Measurements from ENCODE around the gene FOXL3.
"Not testable (repeated sequence)": the region's sequence is repeated elsewhere in the genome, so short reads cannot be mapped to it uniquely, and the experiment has no call there.

Gene FOXL3

DNA sequence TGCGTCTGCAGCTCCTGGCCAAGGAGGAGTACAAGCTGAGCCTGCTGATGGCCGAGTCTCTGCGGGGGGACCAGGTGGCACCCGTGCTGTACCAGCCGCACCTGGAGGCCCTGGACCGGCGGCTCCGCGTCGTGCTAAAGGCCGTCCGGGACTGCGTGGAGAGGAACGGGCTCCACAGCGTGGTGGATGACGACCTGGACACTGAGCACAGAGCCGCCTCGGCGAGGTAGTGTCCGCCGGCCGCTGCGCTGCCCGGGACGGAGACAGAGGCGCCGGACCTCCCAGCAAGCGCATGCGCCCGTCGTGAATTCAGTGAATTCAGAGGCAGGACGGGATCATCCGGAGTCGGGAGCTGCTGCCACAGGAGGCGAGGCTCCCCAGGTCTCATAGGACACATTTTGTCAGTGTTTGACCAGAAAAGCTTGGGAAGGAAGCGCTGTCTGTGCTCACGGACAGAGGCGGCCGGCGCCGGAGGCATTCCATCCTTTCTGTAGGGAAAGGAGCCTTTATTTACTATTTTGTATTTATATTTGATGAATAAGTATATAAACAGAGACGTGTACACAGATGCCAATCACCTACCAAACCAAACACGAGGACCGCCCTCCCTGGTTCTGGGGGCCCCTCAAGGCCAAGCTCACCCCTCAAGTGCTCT is 30.1 kb upstream of the FOXL3 start:
- Mint-ChIP-seq H3K9me3 (peaks cover 11% of the 10 kb centered on the region), H3K36me3 (peaks cover 4% of the 10 kb centered on the region), H3K27ac (no peak overlapping the region), H3K27me3 (peaks cover 3% of the 10 kb centered on the region), H3K4me1 (peaks cover 12% of the 10 kb centered on the region), H3K4me3 (no peak overlapping the region)
- ATAC-seq (ENCODE audit: low read depth): no peak
- DNase-seq (ENCODE audit: low spot score in 2 of 2): no peak

DNA sequence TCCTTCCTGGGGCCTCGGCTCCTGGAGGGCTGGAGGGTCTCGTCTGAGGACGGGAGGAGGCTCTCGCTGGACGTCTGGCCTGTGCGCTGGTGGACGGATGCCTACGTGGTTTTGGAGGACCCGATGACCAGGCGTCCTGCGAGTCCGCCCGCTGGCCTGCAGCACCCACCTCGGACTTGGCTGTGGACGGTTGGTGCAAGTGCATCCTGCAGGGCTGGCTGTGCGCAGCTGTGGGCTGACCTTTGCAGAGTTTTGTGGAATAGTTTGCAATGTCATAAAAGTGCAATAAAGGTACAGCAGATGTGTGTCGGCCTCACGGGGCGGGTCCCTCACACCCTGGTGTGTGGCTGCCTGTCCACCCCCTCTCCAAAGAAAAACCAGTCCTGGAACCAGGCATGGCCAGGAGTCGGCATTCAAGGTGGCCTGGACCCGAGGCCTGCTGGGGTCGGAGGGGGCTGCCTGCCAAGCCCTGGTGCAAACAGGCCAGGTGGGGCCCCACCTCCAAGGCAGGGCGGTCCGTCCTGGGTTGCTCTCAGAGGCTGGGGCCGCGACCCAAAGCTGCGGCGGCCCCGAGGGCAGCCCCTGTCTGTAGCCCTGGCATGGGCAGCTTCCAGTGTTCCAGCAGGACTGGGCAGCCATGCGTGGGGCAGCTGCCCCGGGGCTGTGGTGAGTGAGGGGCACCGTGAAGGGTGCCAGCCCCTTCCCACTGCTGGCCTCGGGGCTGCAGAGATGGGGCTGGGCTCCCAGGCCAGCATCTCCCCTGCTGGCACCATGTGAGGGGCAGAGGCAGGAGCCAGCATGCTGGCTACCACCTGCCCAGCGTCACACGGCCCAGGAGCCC is 29.3 kb upstream of the FOXL3 start:
- H3K4me1 Mint-ChIP-seq: peaks cover 12% of the 10 kb centered on the region
- H3K4me3 Mint-ChIP-seq: no peak overlapping the region
- ATAC-seq (ENCODE audit: low read depth) (no peak), DNase-seq (ENCODE audit: low spot score in 2 of 2) (no peak)
- peaks cover 11% of the 10 kb centered on the region for H3K9me3 Mint-ChIP-seq
- H3K36me3 Mint-ChIP-seq: peaks cover 4% of the 10 kb centered on the region
- no peak overlapping the region for H3K27ac Mint-ChIP-seq
- H3K27me3 Mint-ChIP-seq: peaks cover 3% of the 10 kb centered on the region

DNA sequence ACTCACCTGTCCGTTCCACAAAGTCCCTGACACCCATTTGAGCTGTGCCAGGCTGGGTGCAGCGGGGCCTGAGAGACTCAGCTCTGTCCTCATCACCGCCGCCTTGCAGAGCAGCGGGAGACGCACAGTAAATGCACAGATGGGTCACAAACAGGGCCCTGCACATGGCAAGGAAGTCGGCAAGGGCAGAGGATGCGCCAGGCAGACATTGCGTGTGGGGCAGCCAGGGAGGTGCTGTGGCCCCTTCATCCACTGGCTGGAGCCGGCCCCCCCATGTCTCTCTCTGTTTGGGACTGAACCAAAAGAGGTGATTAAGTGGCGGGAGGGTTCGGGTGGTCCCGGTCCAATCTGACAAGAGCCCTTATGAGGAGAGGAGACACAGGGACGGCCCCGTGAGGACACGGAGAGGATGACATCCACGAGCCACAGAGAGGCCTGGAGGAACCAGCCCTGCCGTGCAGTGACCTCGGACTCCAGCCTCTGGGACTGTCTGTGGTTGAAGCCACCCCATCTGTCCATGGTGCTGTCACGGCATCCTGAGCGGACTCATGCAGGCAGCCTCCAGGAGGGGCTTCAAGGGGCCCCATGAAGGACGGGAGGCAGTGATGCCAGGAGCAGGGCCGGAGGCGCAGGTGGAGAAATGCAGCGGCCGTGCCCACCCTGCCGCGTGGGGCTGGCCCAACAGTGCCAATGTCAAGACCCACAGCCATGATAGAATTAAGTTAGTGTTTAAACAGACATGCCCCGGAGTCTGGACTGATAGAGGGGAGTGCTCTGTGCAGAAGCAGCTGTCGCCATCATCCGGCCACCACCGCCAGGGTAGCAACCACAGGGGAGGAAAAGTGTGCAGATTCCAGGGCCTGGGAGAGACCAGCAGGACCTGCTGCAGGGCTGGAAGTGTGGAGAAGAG is 28.4 kb upstream of the FOXL3 start:
- Mint-ChIP-seq H3K4me3 (peak overlapping the region; percentile 46), H3K4me1 (peaks cover 12% of the 10 kb centered on the region), H3K9me3 (peaks cover 11% of the 10 kb centered on the region), H3K36me3 (peaks cover 4% of the 10 kb centered on the region), H3K27me3 (peaks cover 3% of the 10 kb centered on the region), H3K27ac (no peak overlapping the region)
- ATAC-seq (ENCODE audit: low read depth) (no peak), DNase-seq (ENCODE audit: low spot score in 2 of 2) (no peak)

DNA sequence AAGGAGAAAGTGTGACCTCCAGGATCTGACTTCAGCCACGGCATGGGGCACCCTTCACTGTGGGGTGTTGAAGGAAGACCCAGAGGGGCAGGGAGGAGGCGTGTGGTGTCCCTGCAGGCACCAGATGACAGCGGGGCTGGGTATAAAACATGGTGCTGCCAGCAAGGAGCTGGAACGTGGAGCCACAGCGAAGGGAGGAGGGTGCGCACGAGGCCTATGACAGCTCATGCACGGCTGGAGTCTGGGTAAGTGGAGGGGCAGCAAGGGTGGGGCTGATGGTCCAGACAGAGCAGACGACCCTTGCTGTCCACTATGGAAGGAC is 27.8 kb upstream of the FOXL3 start:
- Mint-ChIP-seq H3K27ac (no peak overlapping the region), H3K36me3 (peaks cover 4% of the 10 kb centered on the region), H3K4me3 (peak overlapping the region; percentile 46), H3K9me3 (peaks cover 11% of the 10 kb centered on the region), H3K4me1 (peaks cover 12% of the 10 kb centered on the region), H3K27me3 (peaks cover 3% of the 10 kb centered on the region)
- ATAC-seq (ENCODE audit: low read depth) (no peak), DNase-seq (ENCODE audit: low spot score in 2 of 2) (no peak)

DNA sequence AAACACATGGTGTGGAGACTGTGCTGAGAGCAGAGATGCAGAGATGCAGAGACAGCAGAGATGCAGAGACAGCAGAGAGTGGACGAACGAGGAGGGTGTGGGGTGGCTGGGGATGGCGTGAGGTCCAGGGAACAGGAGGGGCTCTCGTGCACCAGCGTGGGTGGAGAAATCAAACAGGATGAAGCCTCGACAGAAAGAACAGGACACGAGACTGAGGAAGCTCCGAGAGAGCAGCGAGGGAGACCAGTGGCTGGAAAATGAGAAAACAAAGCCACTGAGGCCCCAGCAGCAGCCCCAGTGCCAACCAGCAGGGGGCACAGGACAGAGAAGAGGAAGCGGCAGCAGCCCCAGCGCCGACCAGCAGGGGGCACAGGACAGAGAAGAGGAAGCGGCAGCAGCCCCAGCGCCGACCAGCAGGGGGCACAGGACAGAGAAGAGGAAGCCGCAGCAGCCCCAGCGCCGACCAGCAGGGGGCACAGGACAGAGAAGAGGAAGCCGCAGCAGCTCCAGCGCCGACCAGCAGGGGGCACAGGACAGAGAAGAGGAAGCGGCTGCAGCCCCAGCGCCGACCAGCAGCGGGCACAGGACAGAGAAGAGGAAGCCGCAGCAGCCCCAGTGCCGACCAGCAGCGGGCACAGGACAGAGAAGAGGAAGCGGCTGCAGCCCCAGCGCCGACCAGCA is 27.2 kb upstream of the FOXL3 start:
- Mint-ChIP-seq H3K4me3 (peak overlapping the region; percentile 46), H3K4me1 (peaks cover 12% of the 10 kb centered on the region), H3K9me3 (peaks cover 11% of the 10 kb centered on the region)
- ATAC-seq (ENCODE audit: low read depth); H3K27ac Mint-ChIP-seq; H3K27me3 Mint-ChIP-seq; H3K36me3 Mint-ChIP-seq: not testable (repeated sequence)
- DNase-seq (ENCODE audit: low spot score in 2 of 2): peak; percentile 40 to 52

DNA sequence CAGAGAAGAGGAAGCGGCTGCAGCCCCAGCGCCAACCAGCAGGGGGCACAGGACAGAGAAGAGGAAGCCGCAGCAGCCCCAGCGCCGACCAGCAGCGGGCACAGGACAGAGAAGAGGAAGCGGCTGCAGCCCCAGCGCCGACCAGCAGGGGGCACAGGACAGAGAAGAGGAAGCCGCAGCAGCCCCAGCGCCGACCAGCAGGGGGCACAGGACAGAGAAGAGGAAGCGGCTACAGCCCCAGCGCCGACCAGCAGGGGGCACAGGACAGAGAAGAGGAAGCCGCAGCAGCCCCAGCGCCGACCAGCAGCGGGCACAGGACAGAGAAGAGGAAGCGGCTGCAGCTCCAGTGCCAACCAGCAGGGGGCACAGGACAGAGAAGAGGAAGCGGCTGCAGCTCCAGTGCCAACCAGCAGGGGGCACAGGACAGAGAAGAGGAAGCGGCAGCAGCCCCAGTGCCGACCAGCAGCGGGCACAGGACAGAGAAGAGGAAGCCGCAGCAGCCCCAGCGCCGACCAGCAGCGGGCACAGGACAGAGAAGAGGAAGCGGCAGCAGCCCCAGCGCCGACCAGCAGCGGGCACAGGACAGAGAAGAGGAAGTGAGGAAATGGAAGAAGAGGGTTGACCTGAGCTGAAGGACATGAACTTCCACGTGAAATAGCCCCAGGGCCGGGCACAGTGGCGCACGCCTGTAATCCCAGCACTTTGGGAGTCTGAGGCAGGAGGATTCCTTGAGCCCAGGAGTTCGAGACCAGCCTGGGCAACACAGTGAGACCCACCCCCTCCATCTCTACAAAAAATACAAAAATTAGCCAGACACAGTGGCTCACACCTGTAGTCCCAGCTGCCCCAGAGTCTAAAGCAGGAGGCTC is 26.3 kb upstream of the FOXL3 start:
- DNase-seq (ENCODE audit: low spot score in 2 of 2) (peak; percentile 33 to 54), ATAC-seq (ENCODE audit: low read depth) (peak; percentile 49)
- H3K4me3 Mint-ChIP-seq, H3K27me3 Mint-ChIP-seq, H3K36me3 Mint-ChIP-seq, H3K27ac Mint-ChIP-seq: not testable (repeated sequence)
- Mint-ChIP-seq H3K9me3 (peaks cover 11% of the 10 kb centered on the region), H3K4me1 (peaks cover 12% of the 10 kb centered on the region)

DNA sequence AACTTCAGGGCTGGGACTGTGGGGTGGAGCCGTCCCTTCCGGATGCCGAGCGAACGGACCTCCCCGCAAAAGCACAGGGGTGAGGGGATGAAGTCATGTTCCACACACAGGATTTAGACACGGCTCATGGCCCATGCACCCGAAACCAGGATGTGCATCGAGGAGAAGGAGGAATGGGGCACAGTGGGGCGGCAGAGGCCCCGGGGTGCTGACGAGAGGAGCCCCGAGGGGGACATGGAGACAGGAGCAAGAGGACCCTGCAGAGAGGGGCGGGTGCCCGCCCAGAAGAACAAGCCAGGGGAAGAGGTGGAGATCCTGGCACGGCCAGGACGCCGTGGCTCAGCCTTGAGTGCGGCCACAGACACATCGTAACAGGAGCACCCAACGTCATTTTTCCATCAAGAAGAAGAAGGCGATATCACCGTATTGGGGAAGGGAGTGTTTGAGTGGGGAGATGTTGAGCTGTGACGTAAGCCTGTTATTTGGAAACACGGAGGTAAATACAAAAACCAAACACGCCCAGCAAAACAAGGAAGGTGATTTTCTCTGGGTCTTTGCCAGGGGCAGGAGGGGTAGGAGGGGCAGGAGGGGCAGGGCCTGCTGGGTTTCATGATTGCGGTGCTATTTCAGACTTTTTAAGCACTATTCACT is 25.3 kb upstream of the FOXL3 start:
- no peak overlapping the region for H3K4me3 Mint-ChIP-seq
- peaks cover 9% of the 10 kb centered on the region for H3K4me1 Mint-ChIP-seq
- no peak overlapping the region for H3K27ac Mint-ChIP-seq
- DNase-seq (ENCODE audit: low spot score in 2 of 2): no peak
- ATAC-seq (ENCODE audit: low read depth): no peak
- no peaks in the 10 kb centered on the region for H3K27me3 Mint-ChIP-seq
- peaks cover 11% of the 10 kb centered on the region for H3K9me3 Mint-ChIP-seq
- H3K36me3 Mint-ChIP-seq: peaks cover 4% of the 10 kb centered on the region

DNA sequence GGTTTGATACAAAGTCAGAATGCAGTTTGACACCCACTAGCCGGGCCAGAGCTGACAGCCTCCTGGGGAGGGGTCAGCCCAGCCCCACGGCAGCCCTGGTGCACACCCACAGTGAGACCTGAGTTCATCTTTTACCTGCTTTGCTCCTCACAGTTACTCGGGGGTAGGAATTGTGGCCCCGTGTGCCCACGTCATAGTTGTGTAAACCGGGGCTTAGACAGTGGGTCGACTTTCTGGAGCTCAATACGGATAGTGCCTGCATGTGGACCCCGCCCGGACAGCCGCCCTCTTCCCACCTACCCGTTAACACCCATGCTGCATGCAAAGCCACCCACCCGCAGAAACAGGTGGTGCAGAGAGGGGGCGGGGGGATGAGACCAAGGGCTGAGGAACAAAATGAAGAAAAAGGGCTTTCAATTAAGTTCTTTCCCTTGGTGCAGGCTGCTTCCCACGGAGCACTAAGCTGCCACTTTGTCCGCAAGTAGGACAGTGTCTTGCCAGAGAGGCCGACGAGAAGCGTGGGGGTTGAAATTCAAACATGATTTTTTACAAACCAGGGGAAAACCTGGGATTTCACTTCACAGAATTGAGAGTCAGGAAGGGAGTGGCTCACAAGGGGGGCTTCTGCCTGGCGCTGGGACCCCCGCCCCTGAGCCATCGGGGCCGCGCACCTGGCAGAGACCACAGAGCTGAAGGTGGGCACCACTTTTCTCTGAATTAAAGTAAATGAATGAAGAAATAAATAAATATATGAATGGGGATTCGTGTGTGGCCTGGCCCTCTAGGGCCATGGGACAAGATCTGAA is 24.6 kb upstream of the FOXL3 start:
- no peak for DNase-seq (ENCODE audit: low spot score in 2 of 2)
- no peaks in the 10 kb centered on the region for H3K27me3 Mint-ChIP-seq
- no peak overlapping the region for H3K27ac Mint-ChIP-seq

DNA sequence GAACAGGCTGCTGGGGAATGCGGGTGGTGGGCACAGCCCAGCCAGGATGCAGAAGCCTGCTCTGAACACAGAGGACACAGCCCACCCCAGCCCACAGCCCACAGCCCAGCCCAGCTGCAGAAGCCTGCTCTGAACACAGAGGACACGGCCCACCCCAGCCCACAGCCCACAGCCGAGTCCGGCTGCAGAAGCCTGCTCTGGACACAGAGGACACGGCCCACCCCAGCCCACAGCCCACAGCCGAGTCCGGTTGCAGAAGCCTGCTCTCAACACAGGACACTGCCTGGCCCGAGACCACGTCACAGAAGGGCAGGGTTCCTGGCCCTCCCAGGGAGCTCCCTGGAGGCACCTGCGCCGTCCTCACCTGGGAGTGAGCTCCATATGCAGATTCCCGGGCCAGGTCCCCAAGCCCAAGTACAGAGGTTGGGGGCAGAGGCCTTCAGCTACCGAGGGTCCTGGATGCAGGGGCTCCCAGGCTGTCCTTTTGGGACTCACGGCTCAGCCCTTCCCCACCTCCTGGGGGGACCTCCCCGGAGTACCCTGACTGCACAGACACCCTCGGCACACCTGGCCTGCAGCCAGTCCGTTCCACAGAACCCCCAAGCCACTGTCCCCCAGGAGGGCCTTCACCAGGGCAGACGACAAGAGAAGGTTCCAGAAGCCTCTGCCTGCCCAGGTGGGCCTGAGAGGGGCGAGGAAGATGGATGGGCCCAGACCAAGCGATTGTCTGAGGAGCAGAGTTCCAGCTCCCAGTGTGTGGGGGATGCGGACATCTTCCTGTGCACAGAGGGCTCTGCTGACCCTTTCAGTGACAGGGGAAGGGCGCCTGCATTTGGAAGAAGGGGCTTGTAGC is 23.7 kb upstream of the FOXL3 start:
- Mint-ChIP-seq H3K27ac (no peak overlapping the region), H3K4me3 (no peak overlapping the region), H3K4me1 (peaks cover 9% of the 10 kb centered on the region), H3K27me3 (no peaks in the 10 kb centered on the region), H3K36me3 (peaks cover 4% of the 10 kb centered on the region), H3K9me3 (peaks cover 11% of the 10 kb centered on the region)
- ATAC-seq (ENCODE audit: low read depth): no peak
- DNase-seq (ENCODE audit: low spot score in 2 of 2): no peak

More for the DNA sequence above, 24.6 kb upstream of the FOXL3 start:
- no peak overlapping the region for H3K4me3 Mint-ChIP-seq
- H3K4me1 Mint-ChIP-seq: peaks cover 9% of the 10 kb centered on the region
- H3K36me3 Mint-ChIP-seq: peaks cover 4% of the 10 kb centered on the region
- peaks cover 11% of the 10 kb centered on the region for H3K9me3 Mint-ChIP-seq
- no peak for ATAC-seq (ENCODE audit: low read depth)

DNA sequence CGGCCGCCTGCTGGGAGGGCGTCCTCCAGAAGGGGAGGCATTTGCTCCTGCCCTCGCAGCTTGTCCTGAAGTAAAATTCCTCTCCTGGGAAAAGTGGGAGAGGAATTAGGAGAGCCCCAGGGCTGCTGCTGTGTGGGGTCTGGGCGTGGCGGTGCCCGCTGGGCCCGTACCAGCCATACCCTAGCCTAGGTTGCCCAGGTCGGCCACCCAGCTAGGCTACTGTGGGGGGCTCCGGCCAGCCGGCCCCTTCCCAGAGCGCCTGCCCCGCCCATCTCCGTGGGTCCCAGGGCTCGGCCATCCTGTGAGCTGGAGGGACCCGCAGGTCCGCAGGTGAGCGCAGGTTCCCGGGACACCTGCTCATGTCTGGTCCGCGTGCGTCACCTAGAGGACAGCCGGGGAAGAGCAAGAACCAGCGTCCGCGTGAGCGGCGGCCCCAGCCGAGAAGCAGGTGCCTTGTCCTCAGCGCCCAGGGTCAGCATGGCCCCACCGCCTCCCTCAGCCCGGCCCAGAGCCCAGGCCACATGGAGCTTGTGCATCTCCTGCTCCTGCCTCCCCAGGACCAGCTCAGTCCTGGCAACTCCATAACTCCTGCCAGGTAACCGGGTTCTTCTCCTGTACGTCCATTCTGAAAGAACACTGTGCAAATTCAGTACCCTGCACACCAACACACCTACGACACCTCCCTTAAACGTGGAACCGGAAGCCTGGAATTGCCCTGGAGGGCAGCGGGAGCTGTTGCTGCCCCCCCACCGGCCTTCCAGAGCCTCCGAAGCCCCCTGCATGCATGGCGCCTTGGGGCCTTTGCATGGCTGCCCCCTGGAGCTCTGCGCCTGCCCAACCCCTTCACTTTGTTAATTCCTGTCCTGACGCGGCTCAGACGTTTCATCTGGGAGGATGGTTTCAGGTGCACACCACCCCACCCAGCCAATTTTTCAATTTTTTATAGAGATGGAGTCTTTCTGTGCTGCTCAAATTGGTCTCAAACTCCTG is 22.8 kb upstream of the FOXL3 start:
- no peaks in the 10 kb centered on the region for H3K27me3 Mint-ChIP-seq
- DNase-seq (ENCODE audit: low spot score in 2 of 2) (no peak), ATAC-seq (ENCODE audit: low read depth) (no peak)
- no peak overlapping the region for H3K27ac Mint-ChIP-seq
- peaks cover 5% of the 10 kb centered on the region for H3K4me1 Mint-ChIP-seq
- no peak overlapping the region for H3K4me3 Mint-ChIP-seq
- H3K9me3 Mint-ChIP-seq: peaks cover 11% of the 10 kb centered on the region
- peaks cover 4% of the 10 kb centered on the region for H3K36me3 Mint-ChIP-seq
